H1 (cell line): ENCODE data around the gene PRR36. TPM values are rescaled to one million over a fixed set of nuclear protein-coding genes. Genes with fewer than 3 reads are reported as not detected.

Source experiments
- CTCF ChIA-PET: fragments of 300-600 bp; sonication (Branson Sonifier 250); formaldehyde crosslinking; loops from one replicate; lab custom pipeline; 2021; ENCODE audit not compliant: partially characterized antibody; lab: Charles Lee
- POLR2A ChIA-PET: fragments of 300-600 bp; sonication (Branson Sonifier 250); formaldehyde crosslinking; loops from one replicate; lab custom pipeline; 2021; ENCODE audit warnings: inconsistent platforms; ENCODE audit not compliant: partially characterized antibody; lab: Charles Lee
- DNase-seq, 2 experiments: peaks; one replicate each; pipeline versions ENCODE4 v3.0.0 to v3.0.0-alpha.2; 2010 to 2022; ENCODE audit warnings: low spot score in 2 of 2, low read depth in 1 of 2, mixed read lengths in 1 of 2
- FAIRE-seq: peaks from 2 replicates; lab custom pipeline; 2011; peaks lifted over from hg19 to GRCh38; lab: Jason Lieb, UNC
- H2AFZ ChIP-seq: 2 replicates; pipeline ENCODE4 v1.8.1; 2012; ENCODE audit warnings: low read length, inconsistent platforms
- H2AK5ac ChIP-seq: 2 replicates; pipeline ENCODE4 v1.6.1; 2013; ENCODE audit warnings: low read depth, low read length
- H2BK120ac ChIP-seq: replicated peaks from 2 replicates; pipeline ENCODE3; 2013; ENCODE audit warnings: low read depth, low read length, inconsistent platforms
- H2BK12ac ChIP-seq: 2 replicates; pipeline ENCODE4 v1.6.1; 2013; ENCODE audit warnings: low read depth, low read length
- H2BK15ac ChIP-seq: 2 replicates; pipeline ENCODE4 v1.6.1; 2013; ENCODE audit warnings: low read length
- H2BK20ac ChIP-seq: 2 replicates; pipeline ENCODE4 v1.6.1; 2013; ENCODE audit warnings: low read length
- H2BK5ac ChIP-seq: 2 replicates; pipeline ENCODE4 v1.6.1; 2013; ENCODE audit warnings: low read depth, low read length
- H3K14ac ChIP-seq: 2 replicates; pipeline ENCODE4 v1.6.1; 2013; ENCODE audit warnings: inconsistent platforms; ENCODE audit not compliant: insufficient read length
- H3K18ac ChIP-seq: 2 replicates; pipeline ENCODE4 v1.6.1; 2013; ENCODE audit warnings: low read length; ENCODE audit errors: extremely low read depth
- H3K23ac ChIP-seq: 2 replicates; pipeline ENCODE4 v1.6.1; 2013; ENCODE audit warnings: inconsistent platforms; ENCODE audit not compliant: insufficient read length
- H3K23me2 ChIP-seq: 2 replicates; pipeline ENCODE4 v1.6.1; 2013; ENCODE audit warnings: low read depth, low read length
- H3K27ac ChIP-seq: 2 replicates; pipeline ENCODE4 v1.6.1; 2011; ENCODE audit warnings: low read depth, low read length, inconsistent platforms
- H3K27me3 ChIP-seq, 4 experiments: replicated peaks in 1 of 4; 1 replicate in 1 of 4; 2 replicates in 3 of 4; pipeline versions ENCODE4 v1.6.1 to v1.8.1; 2011 to 2013; ENCODE audit warnings: low read length in 3 of 4, mild to moderate bottlenecking in 3 of 4, inconsistent platforms in 2 of 4, mixed read lengths in 2 of 4, moderate library complexity in 1 of 4; ENCODE audit not compliant: control insufficient read depth in 3 of 4, insufficient read depth in 3 of 4; ENCODE audit errors: extremely low read depth in 1 of 4
- H3K36me3 ChIP-seq, 4 experiments: 2 replicates each; pipeline versions ENCODE4 v1.6.1 to v1.8.1; 2011 to 2013; ENCODE audit warnings: mild to moderate bottlenecking in 4 of 4, low read length in 3 of 4, moderate library complexity in 2 of 4, control low read depth in 1 of 4, inconsistent platforms in 1 of 4; ENCODE audit not compliant: insufficient read depth in 4 of 4, control insufficient read depth in 2 of 4
- H3K4ac ChIP-seq: replicated peaks from 2 replicates; pipeline ENCODE3; 2013; ENCODE audit warnings: low read length, low read depth, mixed read lengths, inconsistent platforms; ENCODE audit not compliant: insufficient read length
- H3K4me1 ChIP-seq, 4 experiments: replicated peaks in 1 of 4; 1 replicate in 1 of 4; 2 replicates in 3 of 4; pipeline versions ENCODE4 v1.6.1 to v1.8.1; 2011 to 2013; ENCODE audit warnings: low read length in 3 of 4, inconsistent platforms in 2 of 4, mixed read lengths in 1 of 4; ENCODE audit not compliant: insufficient read depth in 4 of 4, control insufficient read depth in 3 of 4
- H3K4me2 ChIP-seq, 2 experiments: 2 replicates each; pipeline versions ENCODE4 v1.6.1 to v1.8.1; 2011 to 2013; ENCODE audit warnings: low read depth in 2 of 2, low read length in 2 of 2, control low read depth in 1 of 2, inconsistent platforms in 1 of 2, mild to moderate bottlenecking in 1 of 2; ENCODE audit not compliant: insufficient read depth in 1 of 2
- H3K4me3 ChIP-seq, 4 experiments: fragments of 200-600, 300-600 bp in 1 of 4; sonication (generic), shearing (Covaris generic), sonication (Bioruptor Twin) in 1 of 4; 2 replicates each; pipeline versions ENCODE4 v1.5.1 to v1.8.1; 2011 to 2016; ENCODE audit warnings: low read length in 4 of 4, low read depth in 3 of 4, control low read depth in 2 of 4, inconsistent platforms in 2 of 4, mild to moderate bottlenecking in 2 of 4, mixed read lengths in 1 of 4, moderate library complexity in 1 of 4; ENCODE audit not compliant: insufficient read depth in 2 of 4; ENCODE audit errors: extremely low read depth in 1 of 4
- H3K56ac ChIP-seq: replicated peaks from 2 replicates; pipeline ENCODE3; 2013; ENCODE audit warnings: low read depth, mild to moderate bottlenecking, mixed read lengths, low read length, inconsistent platforms; ENCODE audit not compliant: insufficient read length
- H3K79me1 ChIP-seq: 2 replicates; pipeline ENCODE4 v1.6.1; 2013; ENCODE audit warnings: low read depth, low read length, control low read depth
- H3K79me2 ChIP-seq, 2 experiments: 2 replicates each; pipeline versions ENCODE4 v1.6.1 to v1.8.1; 2012 to 2013; ENCODE audit warnings: low read length in 2 of 2, mild to moderate bottlenecking in 2 of 2, inconsistent platforms in 1 of 2; ENCODE audit not compliant: insufficient read depth in 2 of 2, control insufficient read depth in 1 of 2
- H3K9ac ChIP-seq, 4 experiments: replicated peaks in 1 of 4; 1 replicate in 1 of 4; 2 replicates in 3 of 4; pipeline versions ENCODE4 v1.6.1 to v1.8.1; 2011 to 2013; ENCODE audit warnings: low read depth in 3 of 4, low read length in 3 of 4, control low read depth in 2 of 4, mild to moderate bottlenecking in 2 of 4, moderate library complexity in 2 of 4, inconsistent platforms in 1 of 4; ENCODE audit errors: extremely low read depth in 1 of 4
- H3K9me3 ChIP-seq, 2 experiments: 2 replicates each; pipeline versions ENCODE4 v1.6.1 to v1.8.1; 2012 to 2013; ENCODE audit warnings: mild to moderate bottlenecking in 2 of 2, moderate library complexity in 2 of 2, control low read depth in 1 of 2, inconsistent platforms in 1 of 2, low read depth in 1 of 2, low read length in 1 of 2, mixed read lengths in 1 of 2; ENCODE audit not compliant: insufficient read depth in 2 of 2
- H4K20me1 ChIP-seq, 2 experiments: replicated peaks in 1 of 2; 2 replicates each; pipeline versions ENCODE3 to v1.8.1; 2011 to 2013; ENCODE audit warnings: inconsistent platforms in 2 of 2, low read length in 2 of 2, mild to moderate bottlenecking in 1 of 2; ENCODE audit not compliant: insufficient read depth in 2 of 2, control insufficient read depth in 1 of 2
- H4K5ac ChIP-seq: 2 replicates; pipeline ENCODE4 v1.6.1; 2013; ENCODE audit warnings: low read length, low read depth, mixed read lengths, inconsistent platforms; ENCODE audit not compliant: insufficient read length
- H4K8ac ChIP-seq: 2 replicates; pipeline ENCODE4 v1.8.0; 2013; ENCODE audit warnings: mild to moderate bottlenecking, moderate library complexity, low read length, inconsistent platforms; ENCODE audit not compliant: insufficient read depth; ENCODE audit errors: extremely low read depth
- H4K91ac ChIP-seq: replicated peaks from 2 replicates; pipeline ENCODE3; 2013; ENCODE audit warnings: low read length, mixed read lengths, inconsistent platforms; ENCODE audit not compliant: insufficient read length
- CTBP2 ChIP-seq: IDR thresholded peaks from 2 replicates; pipeline ENCODE4 v1.7.0; 2011; ENCODE audit warnings: borderline replicate concordance, mild to moderate bottlenecking, moderate library complexity, mixed read lengths, low read length; ENCODE audit not compliant: insufficient read depth, insufficient read length
- WGBS, 2 experiments: shearing (Covaris generic) in 1 of 2; methylation state at CpG; one replicate each; pipeline versions ENCODE4 v1.1.6 to v1.1.7; 2013 to 2015; ENCODE audit warnings: low lambda C conversion rate in 2 of 2, mixed read lengths in 2 of 2, inconsistent platforms in 1 of 2, low coverage in 1 of 2, missing lambda C conversion rate in 1 of 2; ENCODE audit not compliant: insufficient replicate concordance in 2 of 2, insufficient coverage in 1 of 2, insufficient read length in 1 of 2; ENCODE audit errors: extremely low coverage in 1 of 2, missing lambda C conversion rate in 1 of 2; 5-methylcytosine and 5-hydroxymethylcytosine counted together
- polyA plus RNA-seq, 7 experiments: library from polyadenylated mRNA; depleted of rRNA in 3 of 7; stranded (reverse) in 5 of 7; unstranded in 2 of 7; fragments of >200 nt in 5 of 7; fragments of 200-250 nt in 2 of 7; gene quantifications; 1 replicate in 5 of 7; 2 replicates in 1 of 7; 4 replicates in 1 of 7; pipeline versions ENCODE4 v1.2.1 to v1.2.3, GENCODE V29; 2011 to 2013; ENCODE audit warnings: missing spikeins in 2 of 7, mixed read lengths in 2 of 7
- total RNA-seq: library from RNA; stranded (reverse); fragmentation: NEBNext Ultra II Directional; extraction: Animal tissue kit (Norgen Biotek cat#: 25700); gene quantifications from 2 replicates; pipeline ENCODE4 v1.2.1, GENCODE V29; 2021

The PRR36 gene
- total and polyA plus RNA-seq, 2 of the 8 experiments (the other 6 are each of a cell fraction or from before 2014, with no cell fraction given), result 1.6 to 23.9 TPM

- H4K20me1 ChIP-seq, result no peaks in the 10 kb centered on the region
These were observed 9.8 kb upstream of the PRR36 start for GRCh38 chr19:7883796-7884570.

More at GRCh38 chr19:7883796-7884570, 9.8 kb upstream of the PRR36 start:
- H3K4ac ChIP-seq, result no peak overlapping the region
- no peaks in the 10 kb centered on the region for H3K79me2 ChIP-seq
- H2AFZ ChIP-seq, result no peak overlapping the region
- H3K4me3 ChIP-seq, result no peak overlapping the region
- no peak overlapping the region for H3K27ac ChIP-seq
- no peak overlapping the region for H2BK5ac ChIP-seq
- no peak overlapping the region for H3K14ac ChIP-seq
- no peak overlapping the region for H2BK15ac ChIP-seq
- H4K5ac ChIP-seq, result no peak overlapping the region
- H3K23ac ChIP-seq, result no peak overlapping the region
- DNase-seq (no peak), FAIRE-seq (no peak)
- H3K23me2 ChIP-seq, result peaks cover 6% of the 10 kb centered on the region; the same call in 1 of the 2 replicates
- H3K27me3 ChIP-seq, result peaks cover 0 to 4% (median 3%) of the 10 kb centered on the region in 4 experiments; a peak in 4 of 7 replicates
- H3K9ac ChIP-seq, result no peak overlapping the region
- no peak overlapping the region for H2BK12ac ChIP-seq
- H3K4me2 ChIP-seq, result no peak overlapping the region
- no peak overlapping the region for H3K18ac ChIP-seq
- H3K79me1 ChIP-seq, result no peaks in the 10 kb centered on the region
- peaks cover 0 to 7% (median 5%) of the 10 kb centered on the region in 4 experiments; a peak in 4 of 7 replicates for H3K4me1 ChIP-seq
- H3K36me3 ChIP-seq, result no peaks in the 10 kb centered on the region
- no peaks in the 10 kb centered on the region for H3K9me3 ChIP-seq
- WGBS, 2 experiments, result 79% methylated on average over 2 of the region's 2 CpGs; no CpG with 5 or more reads in 1 of the 2 experiments
- H3K56ac ChIP-seq, result no peak overlapping the region
- POLR2A ChIA-PET, result interaction anchor here (0.9 to 1.5 kb wide), 8 partner anchors 9 to 59 kb away, joined by 3 to 5 read pairs (median 3); partner anchors contain the start of genes PRR36 and TIMM44
- H2BK20ac ChIP-seq, result no peak overlapping the region
- CTCF ChIA-PET, result interaction anchor here (1.3 to 2.1 kb wide), 5 partner anchors 15 to 52 kb away, joined by 4 to 6 read pairs (median 4); no protein-coding TSS in a partner anchor
- H4K8ac ChIP-seq, result no peak overlapping the region
- H4K91ac ChIP-seq, result no peak overlapping the region
- TF ChIP-seq CTBP2, result no peak
- H2AK5ac ChIP-seq, result no peak overlapping the region
- no peak overlapping the region for H2BK120ac ChIP-seq
